ENCODE data around the gene DIDO1. TPM values are rescaled to one million over a fixed set of nuclear protein-coding genes. Genes with fewer than 3 reads are reported as not detected.

Gene DIDO1
- total RNA-seq, 1 donor, result 46.3 TPM

DNA sequence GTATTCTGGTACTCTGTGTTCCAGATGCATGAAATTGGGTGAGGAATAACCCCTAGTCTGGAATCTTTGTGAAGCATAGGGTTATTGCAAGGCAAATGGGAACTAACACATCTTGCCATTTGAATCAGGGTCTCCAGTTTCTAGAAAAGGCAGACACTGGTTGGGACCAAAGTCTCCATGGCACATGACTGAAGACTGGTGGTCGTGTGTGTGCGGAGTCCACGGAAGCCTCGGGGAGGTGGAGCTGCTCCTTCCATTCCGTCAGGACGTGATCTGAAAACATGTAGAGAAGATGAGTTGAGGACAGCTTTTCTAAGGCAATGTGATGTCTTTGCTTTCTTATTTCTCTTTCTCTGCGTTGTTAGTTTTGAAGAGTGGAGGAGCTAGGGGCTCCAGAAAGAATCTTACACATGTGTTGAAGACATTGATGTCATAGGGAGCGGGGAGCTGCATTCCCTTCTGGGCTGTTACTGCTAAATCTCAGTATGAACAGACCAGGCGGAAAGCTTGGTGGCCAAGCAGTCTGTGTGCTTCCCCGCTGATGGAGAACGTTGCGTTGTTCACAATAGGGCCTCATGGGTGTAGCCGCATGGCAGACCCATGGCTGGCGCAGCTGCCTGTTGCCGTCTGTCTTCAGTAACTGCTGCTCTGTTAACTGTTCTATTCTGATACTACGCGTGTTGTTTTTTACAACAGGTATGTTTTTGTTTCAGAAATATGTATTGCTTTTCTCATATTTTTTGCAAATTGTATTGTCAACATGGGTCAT is 21.4 kb upstream of the DIDO1 start:
- H3K4me1 ChIP-seq (ENCODE audit: insufficient read depth, low read length), result peaks cover 4% of the 10 kb centered on the region
- no peaks in the 10 kb centered on the region for H3K9me3 ChIP-seq (ENCODE audit: low read depth, low read length)
- no peaks in the 10 kb centered on the region for H3K27me3 ChIP-seq (ENCODE audit: insufficient read depth, low read length)
- peak; percentile 46 for DNase-seq (ENCODE audit: insufficient read length, low spot score, missing footprints)
- TF ChIP-seq, protein P1, sequence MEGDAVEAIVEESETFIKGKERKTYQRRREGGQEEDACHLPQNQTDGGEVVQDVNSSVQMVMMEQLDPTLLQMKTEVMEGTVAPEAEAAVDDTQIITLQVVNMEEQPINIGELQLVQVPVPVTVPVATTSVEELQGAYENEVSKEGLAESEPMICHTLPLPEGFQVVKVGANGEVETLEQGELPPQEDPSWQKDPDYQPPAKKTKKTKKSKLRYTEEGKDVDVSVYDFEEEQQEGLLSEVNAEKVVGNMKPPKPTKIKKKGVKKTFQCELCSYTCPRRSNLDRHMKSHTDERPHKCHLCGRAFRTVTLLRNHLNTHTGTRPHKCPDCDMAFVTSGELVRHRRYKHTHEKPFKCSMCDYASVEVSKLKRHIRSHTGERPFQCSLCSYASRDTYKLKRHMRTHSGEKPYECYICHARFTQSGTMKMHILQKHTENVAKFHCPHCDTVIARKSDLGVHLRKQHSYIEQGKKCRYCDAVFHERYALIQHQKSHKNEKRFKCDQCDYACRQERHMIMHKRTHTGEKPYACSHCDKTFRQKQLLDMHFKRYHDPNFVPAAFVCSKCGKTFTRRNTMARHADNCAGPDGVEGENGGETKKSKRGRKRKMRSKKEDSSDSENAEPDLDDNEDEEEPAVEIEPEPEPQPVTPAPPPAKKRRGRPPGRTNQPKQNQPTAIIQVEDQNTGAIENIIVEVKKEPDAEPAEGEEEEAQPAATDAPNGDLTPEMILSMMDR (IDR thresholded peaks at IDR 0.05; ENCODE audit: extremely low read depth, low read depth, low read length), result no peak
- H3K4me3 ChIP-seq (ENCODE audit: insufficient read depth, low read length), result no peak overlapping the region
- H3K36me3 ChIP-seq (ENCODE audit: insufficient read depth, low read length), result peaks cover 73% of the 10 kb centered on the region
- H2AFZ ChIP-seq (ENCODE audit: low read length), result no peak overlapping the region
- H4K20me1 ChIP-seq (ENCODE audit: insufficient read depth, low read length), result peaks cover 18% of the 10 kb centered on the region
- no peak overlapping the region for H3K4me2 ChIP-seq (ENCODE audit: insufficient read depth, low read length)
- peaks cover 53% of the 10 kb centered on the region for H3K79me2 ChIP-seq (ENCODE audit: insufficient read depth, low read length)
- no peak overlapping the region for H3K27ac ChIP-seq (ENCODE audit: low read depth, low read length)

DNA sequence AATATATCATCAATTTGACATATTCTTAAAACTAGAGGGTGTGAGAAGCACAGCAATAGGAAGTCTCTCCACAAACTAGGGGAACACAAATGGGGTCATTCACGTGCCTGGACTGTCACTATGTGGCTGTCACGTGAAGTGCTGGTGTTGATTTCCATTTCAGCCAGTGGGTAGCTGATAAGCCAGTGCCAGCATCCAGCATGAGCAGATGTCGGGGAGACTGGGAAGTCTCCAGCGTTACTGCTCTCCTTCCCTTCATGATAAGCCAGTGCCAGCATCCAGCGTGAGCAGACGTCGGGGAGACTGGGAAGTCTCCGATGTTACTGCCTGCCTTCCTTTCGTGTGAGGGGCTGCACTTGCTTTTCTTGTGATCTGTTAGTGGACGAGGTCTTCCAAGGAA is 20.6 kb upstream of the DIDO1 start:
- H3K27me3 ChIP-seq (ENCODE audit: insufficient read depth, low read length), result no peaks in the 10 kb centered on the region
- peaks cover 19% of the 10 kb centered on the region for H4K20me1 ChIP-seq (ENCODE audit: insufficient read depth, low read length)
- H3K36me3 ChIP-seq (ENCODE audit: insufficient read depth, low read length), result peaks cover 80% of the 10 kb centered on the region
- no peaks in the 10 kb centered on the region for H3K4me1 ChIP-seq (ENCODE audit: insufficient read depth, low read length)
- H3K9me3 ChIP-seq (ENCODE audit: low read depth, low read length), result no peaks in the 10 kb centered on the region
- TF ChIP-seq, protein P1 (IDR thresholded peaks at IDR 0.05; ENCODE audit: extremely low read depth, low read depth, low read length), result no peak
- H3K27ac ChIP-seq (ENCODE audit: low read depth, low read length), result no peak overlapping the region
- DNase-seq (ENCODE audit: insufficient read length, low spot score, missing footprints), result no peak
- no peak overlapping the region for H3K4me2 ChIP-seq (ENCODE audit: insufficient read depth, low read length)
- peaks cover 61% of the 10 kb centered on the region for H3K79me2 ChIP-seq (ENCODE audit: insufficient read depth, low read length)
- no peak overlapping the region for H3K4me3 ChIP-seq (ENCODE audit: insufficient read depth, low read length)
- H2AFZ ChIP-seq (ENCODE audit: low read length), result no peak overlapping the region

DNA sequence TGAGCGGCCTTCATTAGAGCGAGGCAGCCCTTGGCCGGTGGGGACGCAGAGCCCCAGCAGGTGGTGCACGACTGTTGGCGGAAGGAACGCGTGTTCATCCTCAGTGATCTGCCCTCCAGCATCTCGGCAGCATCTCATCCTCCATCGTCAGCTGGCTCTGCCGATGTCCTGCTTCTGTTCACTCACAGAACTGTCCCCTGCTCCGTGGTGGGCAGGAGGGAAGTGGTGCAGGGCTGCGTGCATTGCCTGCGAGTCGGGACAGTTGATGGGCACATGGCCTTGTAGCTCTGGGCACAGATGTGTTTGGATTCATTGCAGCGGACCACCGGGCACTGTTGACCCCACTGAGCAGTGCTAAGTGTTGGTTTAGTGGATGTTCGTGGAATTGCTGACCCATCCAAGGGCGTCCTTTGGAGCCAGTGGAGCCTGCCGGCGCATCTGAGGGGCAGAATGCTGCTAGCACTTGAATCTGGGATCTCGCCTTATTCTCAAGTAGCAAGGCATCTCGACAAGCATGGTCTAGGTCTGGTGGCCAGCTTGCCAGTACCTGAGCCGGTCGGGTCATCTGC is 19.6 kb upstream of the DIDO1 start:
- Histone ChIP-seq H3K4me2 (ENCODE audit: insufficient read depth, low read length) (no peak overlapping the region), H3K36me3 (ENCODE audit: insufficient read depth, low read length) (peaks cover 91% of the 10 kb centered on the region), H3K27ac (ENCODE audit: low read depth, low read length) (no peak overlapping the region), H4K20me1 (ENCODE audit: insufficient read depth, low read length) (peaks cover 29% of the 10 kb centered on the region), H3K9me3 (ENCODE audit: low read depth, low read length) (no peaks in the 10 kb centered on the region), H3K4me3 (ENCODE audit: insufficient read depth, low read length) (no peak overlapping the region), H2AFZ (ENCODE audit: low read length) (no peak overlapping the region), H3K4me1 (ENCODE audit: insufficient read depth, low read length) (no peaks in the 10 kb centered on the region), H3K27me3 (ENCODE audit: insufficient read depth, low read length) (no peaks in the 10 kb centered on the region), H3K79me2 (ENCODE audit: insufficient read depth, low read length) (peaks cover 72% of the 10 kb centered on the region)
- no peak for DNase-seq (ENCODE audit: insufficient read length, low spot score, missing footprints)
- TF ChIP-seq, protein P1 (IDR thresholded peaks at IDR 0.05; ENCODE audit: extremely low read depth, low read depth, low read length), result no peak

DNA sequence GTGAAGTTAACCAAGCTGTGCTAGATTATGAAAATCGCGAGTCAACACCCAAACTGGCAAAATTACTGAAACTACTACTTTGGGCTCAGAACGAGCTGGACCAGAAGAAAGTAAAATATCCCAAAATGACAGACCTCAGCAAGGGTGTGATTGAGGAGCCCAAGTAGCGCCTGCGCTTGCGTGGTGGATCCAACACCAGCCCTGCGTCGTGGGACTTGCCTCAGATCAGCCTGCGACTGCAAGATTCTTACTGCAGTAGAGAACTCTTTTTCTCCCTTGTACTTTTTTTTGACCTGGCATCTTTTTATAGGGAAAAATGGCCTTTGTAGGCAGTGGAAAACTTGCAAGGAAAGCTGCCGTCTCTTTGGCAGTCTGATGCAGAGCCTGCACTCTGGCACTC is 18.4 kb upstream of the DIDO1 start:
- Histone ChIP-seq H3K79me2 (ENCODE audit: insufficient read depth, low read length) (peaks cover 81% of the 10 kb centered on the region), H3K27me3 (ENCODE audit: insufficient read depth, low read length) (no peaks in the 10 kb centered on the region), H3K4me3 (ENCODE audit: insufficient read depth, low read length) (no peak overlapping the region), H4K20me1 (ENCODE audit: insufficient read depth, low read length) (peaks cover 34% of the 10 kb centered on the region), H3K27ac (ENCODE audit: low read depth, low read length) (no peak overlapping the region), H3K9me3 (ENCODE audit: low read depth, low read length) (no peaks in the 10 kb centered on the region), H3K36me3 (ENCODE audit: insufficient read depth, low read length) (peaks cover 87% of the 10 kb centered on the region), H2AFZ (ENCODE audit: low read length) (no peak overlapping the region), H3K4me1 (ENCODE audit: insufficient read depth, low read length) (peaks cover 2% of the 10 kb centered on the region), H3K4me2 (ENCODE audit: insufficient read depth, low read length) (no peak overlapping the region)
- no peak for DNase-seq (ENCODE audit: insufficient read length, low spot score, missing footprints)
- TF ChIP-seq, protein P1 (IDR thresholded peaks at IDR 0.05; ENCODE audit: extremely low read depth, low read depth, low read length), result no peak
